ENCODE results near the gene ZNF622. TPM values are rescaled to one million over a fixed set of nuclear protein-coding genes. Genes with fewer than 3 reads are reported as not detected.

ZNF622 gene
- total and polyA plus RNA-seq, 8 donors, result 19.7 to 29.5 (median 20.8) TPM

- Histone ChIP-seq H3K4me1 (no peaks in the 10 kb centered on the region), H3K27me3 (no peaks in the 10 kb centered on the region), H3K27ac (no peak overlapping the region), H3K9me3 (no peaks in the 10 kb centered on the region), H3K4me3 (no peak overlapping the region), H3K36me3 (no peaks in the 10 kb centered on the region)
- DNase-seq, result no peak
- no peak for ATAC-seq
- intact Hi-C loops (cut with DNase I), result no loop called here
- TF ChIP-seq, protein P1, sequence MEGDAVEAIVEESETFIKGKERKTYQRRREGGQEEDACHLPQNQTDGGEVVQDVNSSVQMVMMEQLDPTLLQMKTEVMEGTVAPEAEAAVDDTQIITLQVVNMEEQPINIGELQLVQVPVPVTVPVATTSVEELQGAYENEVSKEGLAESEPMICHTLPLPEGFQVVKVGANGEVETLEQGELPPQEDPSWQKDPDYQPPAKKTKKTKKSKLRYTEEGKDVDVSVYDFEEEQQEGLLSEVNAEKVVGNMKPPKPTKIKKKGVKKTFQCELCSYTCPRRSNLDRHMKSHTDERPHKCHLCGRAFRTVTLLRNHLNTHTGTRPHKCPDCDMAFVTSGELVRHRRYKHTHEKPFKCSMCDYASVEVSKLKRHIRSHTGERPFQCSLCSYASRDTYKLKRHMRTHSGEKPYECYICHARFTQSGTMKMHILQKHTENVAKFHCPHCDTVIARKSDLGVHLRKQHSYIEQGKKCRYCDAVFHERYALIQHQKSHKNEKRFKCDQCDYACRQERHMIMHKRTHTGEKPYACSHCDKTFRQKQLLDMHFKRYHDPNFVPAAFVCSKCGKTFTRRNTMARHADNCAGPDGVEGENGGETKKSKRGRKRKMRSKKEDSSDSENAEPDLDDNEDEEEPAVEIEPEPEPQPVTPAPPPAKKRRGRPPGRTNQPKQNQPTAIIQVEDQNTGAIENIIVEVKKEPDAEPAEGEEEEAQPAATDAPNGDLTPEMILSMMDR (IDR thresholded peaks at IDR 0.05), result no peak
Measured at GRCh38 chr5:16413166-16413860, 52.3 kb downstream of the ZNF622 start.

DNA sequence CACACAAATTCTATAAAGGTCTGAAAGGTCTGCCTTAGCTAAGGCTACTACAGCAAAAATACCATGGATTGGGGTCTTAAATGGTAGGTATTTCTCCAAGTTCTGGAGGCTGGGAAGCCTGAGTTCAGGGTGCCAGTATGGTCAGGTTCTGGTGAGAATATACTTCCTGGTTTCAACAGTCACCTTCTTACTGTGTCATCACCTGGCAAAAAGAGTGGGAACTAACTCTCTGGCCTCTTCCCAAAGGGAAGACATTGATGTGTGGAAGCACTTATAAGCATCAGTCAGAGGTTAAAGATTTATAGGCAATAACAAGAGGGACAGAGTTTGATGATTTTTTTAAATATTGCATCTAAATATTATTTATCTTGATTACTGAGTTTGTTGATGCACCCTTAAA, 53.0 kb downstream of the ZNF622 start:
- Histone ChIP-seq H3K27ac (no peak overlapping the region), H3K36me3 (no peaks in the 10 kb centered on the region), H3K9me3 (no peaks in the 10 kb centered on the region), H3K4me1 (no peaks in the 10 kb centered on the region), H3K4me3 (no peak overlapping the region), H3K27me3 (no peaks in the 10 kb centered on the region)
- TF ChIP-seq, protein P1 (IDR thresholded peaks at IDR 0.05), result no peak
- no peak for ATAC-seq
- no peak for DNase-seq
- intact Hi-C loops (cut with DNase I), result no loop called here

GRCh38 chr5:16411741-16412455, 53.7 kb downstream of the ZNF622 start:
- Histone ChIP-seq H3K4me3 (no peak overlapping the region), H3K27me3 (no peaks in the 10 kb centered on the region), H3K27ac (no peak overlapping the region), H3K36me3 (no peaks in the 10 kb centered on the region), H3K9me3 (no peaks in the 10 kb centered on the region), H3K4me1 (no peaks in the 10 kb centered on the region)
- no peak for DNase-seq
- intact Hi-C loops (cut with DNase I), result no loop called here
- no peak for ATAC-seq
- TF ChIP-seq, protein P1 (IDR thresholded peaks at IDR 0.05), result no peak

DNA sequence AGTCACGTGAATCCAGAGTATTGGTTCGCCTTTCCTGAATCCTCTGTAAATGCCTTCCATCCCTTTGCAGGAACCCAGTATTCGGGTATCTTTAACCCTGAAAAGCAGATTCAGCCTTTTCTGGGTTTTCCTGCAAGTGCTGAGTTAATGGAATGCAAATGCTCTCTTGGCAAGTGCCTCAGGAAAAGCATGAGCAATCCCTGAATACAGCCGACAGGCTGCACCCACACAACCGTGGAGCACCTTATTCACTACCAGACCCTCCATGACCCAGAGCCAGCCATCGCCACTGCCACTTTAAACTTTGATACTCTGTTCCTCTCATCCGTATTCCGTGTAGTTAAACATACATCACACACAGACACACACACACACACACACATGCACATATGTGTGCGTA, 54.4 kb downstream of the ZNF622 start:
- Histone ChIP-seq H3K4me1 (no peaks in the 10 kb centered on the region), H3K27me3 (no peaks in the 10 kb centered on the region), H3K4me3 (no peak overlapping the region), H3K9me3 (no peaks in the 10 kb centered on the region), H3K36me3 (no peaks in the 10 kb centered on the region), H3K27ac (no peak overlapping the region)
- intact Hi-C loops (cut with DNase I), result no loop called here
- no peak for ATAC-seq
- DNase-seq, result no peak
- TF ChIP-seq, protein P1 (IDR thresholded peaks at IDR 0.05), result no peak

DNA sequence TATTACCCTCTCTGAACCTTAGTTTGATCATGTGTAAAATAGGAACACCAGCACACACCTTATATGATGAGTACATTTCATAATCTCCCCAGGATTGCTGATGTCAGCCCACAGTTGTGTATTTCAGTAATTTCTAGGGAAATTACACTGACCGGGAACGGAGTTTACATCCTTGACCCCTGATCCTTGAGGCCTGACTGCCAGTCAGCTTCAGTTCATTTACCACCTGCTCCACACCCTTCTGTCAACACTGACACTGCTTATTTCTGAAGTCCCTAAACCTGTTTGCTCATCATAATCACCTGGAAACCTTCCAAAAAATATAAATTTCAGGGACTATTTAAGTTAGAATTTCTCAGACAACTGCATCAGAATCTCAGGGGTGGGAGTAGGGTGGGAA, 55.3 kb downstream of the ZNF622 start:
- no peak for ATAC-seq
- no peak overlapping the region for H3K27ac ChIP-seq

More for the DNA sequence above, 55.3 kb downstream of the ZNF622 start:
- no peak overlapping the region for H3K4me3 ChIP-seq
- H3K9me3 ChIP-seq, result no peaks in the 10 kb centered on the region
- DNase-seq, result no peak
- TF ChIP-seq, protein P1 (IDR thresholded peaks at IDR 0.05), result no peak
- H3K4me1 ChIP-seq, result no peaks in the 10 kb centered on the region
- H3K36me3 ChIP-seq, result no peaks in the 10 kb centered on the region
- H3K27me3 ChIP-seq, result no peaks in the 10 kb centered on the region
- intact Hi-C loops (cut with DNase I), result no loop called here
